Measurements from ENCODE around the gene BNIP2. TPM values are rescaled to one million over a fixed set of nuclear protein-coding genes. Genes with fewer than 3 reads are reported as not detected.
A peak's percentile ranks its signal among the peaks of the same experiment; 100 is the strongest.

Gene BNIP2
- total and polyA plus RNA-seq, 2 of the 13 experiments (the other 11 are each of a cell fraction or from before 2014, with no cell fraction given): 17.4 to 57.6 TPM

DNA sequence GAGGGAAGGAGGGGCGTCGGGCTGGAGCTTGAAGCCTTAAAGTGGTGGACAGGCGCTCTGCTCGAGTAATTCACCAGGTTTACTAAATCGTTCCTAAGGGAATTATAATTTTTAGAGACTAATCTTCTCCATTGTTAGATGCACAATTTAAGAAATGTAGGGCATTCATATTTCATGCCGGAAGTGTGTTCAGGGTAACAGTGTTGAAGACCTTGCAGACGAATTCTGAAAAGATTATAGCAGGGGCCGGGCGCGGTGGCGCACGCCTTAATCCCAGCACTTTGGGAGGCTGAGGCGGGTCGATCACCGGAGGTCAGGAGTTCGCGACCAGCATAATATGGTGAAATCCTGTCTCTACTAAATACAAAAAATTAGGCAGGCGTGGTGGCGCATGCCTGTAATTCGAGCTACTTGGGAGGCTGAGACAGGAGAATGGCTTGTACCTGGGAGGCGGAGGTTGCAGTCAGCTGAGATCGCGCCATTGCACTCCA, 31.4 kb downstream of the BNIP2 start (continued):
- TF ChIP-seq CBX5 (CRISPR knock-in tag; IDR thresholded peaks at IDR 0.05; ENCODE audit: borderline replicate concordance) (no peak), PLRG1 (conservative IDR thresholded peaks at IDR 0.05) (no peak), IKZF4 (CRISPR knock-in tag; IDR thresholded peaks at IDR 0.05; ENCODE audit: borderline replicate concordance, low read depth, not compliant biosample characterization) (no peak), HNRNPLL (IDR thresholded peaks at IDR 0.05; ENCODE audit: low read depth, low read length, poor library complexity, severe bottlenecking) (no peak), ZBTB38 (CRISPR knock-in tag; IDR thresholded peaks at IDR 0.05) (0 out of 2 replicates have a peak, but pooled peaks have one; percentile 4), SOX6 (IDR thresholded peaks at IDR 0.05) (no peak), SOX6 (CRISPR knock-in tag; IDR thresholded peaks at IDR 0.05) (0 out of 2 replicates have a peak, but pooled peaks have one; percentile 15), MTA3 (CRISPR knock-in tag; IDR thresholded peaks at IDR 0.05) (no peak), NFKB2 (CRISPR knock-in tag; IDR thresholded peaks at IDR 0.05; ENCODE audit: borderline replicate concordance) (no peak), CHCHD3 (CRISPR knock-in tag; IDR thresholded peaks at IDR 0.05) (no peak), NBN (conservative IDR thresholded peaks at IDR 0.05) (no peak)
- TF ChIP-seq, protein P1, sequence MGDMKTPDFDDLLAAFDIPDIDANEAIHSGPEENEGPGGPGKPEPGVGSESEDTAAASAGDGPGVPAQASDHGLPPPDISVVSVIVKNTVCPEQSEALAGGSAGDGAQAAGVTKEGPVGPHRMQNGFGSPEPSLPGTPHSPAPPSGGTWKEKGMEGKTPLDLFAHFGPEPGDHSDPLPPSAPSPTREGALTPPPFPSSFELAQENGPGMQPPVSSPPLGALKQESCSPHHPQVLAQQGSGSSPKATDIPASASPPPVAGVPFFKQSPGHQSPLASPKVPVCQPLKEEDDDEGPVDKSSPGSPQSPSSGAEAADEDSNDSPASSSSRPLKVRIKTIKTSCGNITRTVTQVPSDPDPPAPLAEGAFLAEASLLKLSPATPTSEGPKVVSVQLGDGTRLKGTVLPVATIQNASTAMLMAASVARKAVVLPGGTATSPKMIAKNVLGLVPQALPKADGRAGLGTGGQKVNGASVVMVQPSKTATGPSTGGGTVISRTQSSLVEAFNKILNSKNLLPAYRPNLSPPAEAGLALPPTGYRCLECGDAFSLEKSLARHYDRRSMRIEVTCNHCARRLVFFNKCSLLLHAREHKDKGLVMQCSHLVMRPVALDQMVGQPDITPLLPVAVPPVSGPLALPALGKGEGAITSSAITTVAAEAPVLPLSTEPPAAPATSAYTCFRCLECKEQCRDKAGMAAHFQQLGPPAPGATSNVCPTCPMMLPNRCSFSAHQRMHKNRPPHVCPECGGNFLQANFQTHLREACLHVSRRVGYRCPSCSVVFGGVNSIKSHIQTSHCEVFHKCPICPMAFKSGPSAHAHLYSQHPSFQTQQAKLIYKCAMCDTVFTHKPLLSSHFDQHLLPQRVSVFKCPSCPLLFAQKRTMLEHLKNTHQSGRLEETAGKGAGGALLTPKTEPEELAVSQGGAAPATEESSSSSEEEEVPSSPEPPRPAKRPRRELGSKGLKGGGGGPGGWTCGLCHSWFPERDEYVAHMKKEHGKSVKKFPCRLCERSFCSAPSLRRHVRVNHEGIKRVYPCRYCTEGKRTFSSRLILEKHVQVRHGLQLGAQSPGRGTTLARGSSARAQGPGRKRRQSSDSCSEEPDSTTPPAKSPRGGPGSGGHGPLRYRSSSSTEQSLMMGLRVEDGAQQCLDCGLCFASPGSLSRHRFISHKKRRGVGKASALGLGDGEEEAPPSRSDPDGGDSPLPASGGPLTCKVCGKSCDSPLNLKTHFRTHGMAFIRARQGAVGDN (CRISPR knock-in tag; IDR thresholded peaks at IDR 0.05): peak; percentile 58; the same call in 1 of the 2 replicates
- TF ChIP-seq, protein P2, sequence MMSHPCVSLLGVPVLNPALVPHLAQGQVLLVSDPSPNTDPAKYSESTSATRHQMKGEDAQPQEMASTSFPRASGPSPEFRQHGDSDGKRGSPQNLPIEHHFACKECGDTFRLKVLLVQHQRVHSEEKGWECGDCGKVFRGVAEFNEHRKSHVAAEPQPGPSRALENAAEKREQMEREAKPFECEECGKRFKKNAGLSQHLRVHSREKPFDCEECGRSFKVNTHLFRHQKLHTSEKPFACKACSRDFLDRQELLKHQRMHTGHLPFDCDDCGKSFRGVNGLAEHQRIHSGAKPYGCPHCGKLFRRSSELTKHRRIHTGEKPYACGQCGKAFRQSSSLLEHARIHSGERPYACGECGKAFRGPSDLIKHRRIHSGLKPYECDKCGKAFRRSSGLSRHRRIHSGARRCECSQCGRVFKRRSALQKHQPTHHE (CRISPR knock-in tag; IDR thresholded peaks at IDR 0.05; ENCODE audit: borderline replicate concordance): no peak
- TF ChIP-seq, protein P3, sequence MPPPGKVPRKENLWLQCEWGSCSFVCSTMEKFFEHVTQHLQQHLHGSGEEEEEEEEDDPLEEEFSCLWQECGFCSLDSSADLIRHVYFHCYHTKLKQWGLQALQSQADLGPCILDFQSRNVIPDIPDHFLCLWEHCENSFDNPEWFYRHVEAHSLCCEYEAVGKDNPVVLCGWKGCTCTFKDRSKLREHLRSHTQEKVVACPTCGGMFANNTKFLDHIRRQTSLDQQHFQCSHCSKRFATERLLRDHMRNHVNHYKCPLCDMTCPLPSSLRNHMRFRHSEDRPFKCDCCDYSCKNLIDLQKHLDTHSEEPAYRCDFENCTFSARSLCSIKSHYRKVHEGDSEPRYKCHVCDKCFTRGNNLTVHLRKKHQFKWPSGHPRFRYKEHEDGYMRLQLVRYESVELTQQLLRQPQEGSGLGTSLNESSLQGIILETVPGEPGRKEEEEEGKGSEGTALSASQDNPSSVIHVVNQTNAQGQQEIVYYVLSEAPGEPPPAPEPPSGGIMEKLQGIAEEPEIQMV (CRISPR knock-in tag; IDR thresholded peaks at IDR 0.05; ENCODE audit: low read depth): no peak
- TF ChIP-seq, protein P4, sequence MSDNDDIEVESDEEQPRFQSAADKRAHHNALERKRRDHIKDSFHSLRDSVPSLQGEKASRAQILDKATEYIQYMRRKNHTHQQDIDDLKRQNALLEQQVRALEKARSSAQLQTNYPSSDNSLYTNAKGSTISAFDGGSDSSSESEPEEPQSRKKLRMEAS (IDR thresholded peaks at IDR 0.05): no peak
- TF ChIP-seq, protein P5, sequence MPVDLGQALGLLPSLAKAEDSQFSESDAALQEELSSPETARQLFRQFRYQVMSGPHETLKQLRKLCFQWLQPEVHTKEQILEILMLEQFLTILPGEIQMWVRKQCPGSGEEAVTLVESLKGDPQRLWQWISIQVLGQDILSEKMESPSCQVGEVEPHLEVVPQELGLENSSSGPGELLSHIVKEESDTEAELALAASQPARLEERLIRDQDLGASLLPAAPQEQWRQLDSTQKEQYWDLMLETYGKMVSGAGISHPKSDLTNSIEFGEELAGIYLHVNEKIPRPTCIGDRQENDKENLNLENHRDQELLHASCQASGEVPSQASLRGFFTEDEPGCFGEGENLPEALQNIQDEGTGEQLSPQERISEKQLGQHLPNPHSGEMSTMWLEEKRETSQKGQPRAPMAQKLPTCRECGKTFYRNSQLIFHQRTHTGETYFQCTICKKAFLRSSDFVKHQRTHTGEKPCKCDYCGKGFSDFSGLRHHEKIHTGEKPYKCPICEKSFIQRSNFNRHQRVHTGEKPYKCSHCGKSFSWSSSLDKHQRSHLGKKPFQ (CRISPR knock-in tag; IDR thresholded peaks at IDR 0.05; ENCODE audit: insufficient replicate concordance): no peak
- TF ChIP-seq, protein P6, sequence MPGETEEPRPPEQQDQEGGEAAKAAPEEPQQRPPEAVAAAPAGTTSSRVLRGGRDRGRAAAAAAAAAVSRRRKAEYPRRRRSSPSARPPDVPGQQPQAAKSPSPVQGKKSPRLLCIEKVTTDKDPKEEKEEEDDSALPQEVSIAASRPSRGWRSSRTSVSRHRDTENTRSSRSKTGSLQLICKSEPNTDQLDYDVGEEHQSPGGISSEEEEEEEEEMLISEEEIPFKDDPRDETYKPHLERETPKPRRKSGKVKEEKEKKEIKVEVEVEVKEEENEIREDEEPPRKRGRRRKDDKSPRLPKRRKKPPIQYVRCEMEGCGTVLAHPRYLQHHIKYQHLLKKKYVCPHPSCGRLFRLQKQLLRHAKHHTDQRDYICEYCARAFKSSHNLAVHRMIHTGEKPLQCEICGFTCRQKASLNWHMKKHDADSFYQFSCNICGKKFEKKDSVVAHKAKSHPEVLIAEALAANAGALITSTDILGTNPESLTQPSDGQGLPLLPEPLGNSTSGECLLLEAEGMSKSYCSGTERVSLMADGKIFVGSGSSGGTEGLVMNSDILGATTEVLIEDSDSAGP (CRISPR knock-in tag; IDR thresholded peaks at IDR 0.05; ENCODE audit: borderline replicate concordance): peak; percentile 96
